ENCODE results near the gene PRR23E. TPM values are rescaled to one million over a fixed set of nuclear protein-coding genes. Genes with fewer than 3 reads are reported as not detected.

The PRR23E gene
- total and polyA plus RNA-seq, 2 experiments from 2014 or later, result not detected

DNA sequence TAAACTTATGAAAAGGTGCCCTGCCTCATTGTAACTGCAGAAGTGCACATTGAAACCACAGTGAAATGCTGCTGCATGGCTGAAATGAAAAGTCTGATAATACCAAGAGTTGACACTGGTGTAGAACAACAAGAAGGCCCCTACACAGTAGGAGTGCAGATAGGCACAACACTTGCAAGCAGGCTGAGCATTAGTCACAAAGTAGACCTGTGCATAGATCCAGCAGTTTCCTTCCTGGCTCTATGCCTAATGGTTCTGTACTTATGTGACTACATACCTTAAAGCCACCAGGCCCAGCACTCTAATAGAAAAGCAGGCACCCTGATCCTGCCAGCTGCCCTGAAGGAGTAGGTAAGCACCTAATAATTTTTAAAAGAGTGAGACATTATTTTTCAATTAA, 41.8 kb downstream of the PRR23E start:
- Histone ChIP-seq H2AFZ (no peak overlapping the region), H3K4me1 (ENCODE audit: insufficient read depth) (no peaks in the 10 kb centered on the region), H3K27ac (ENCODE audit: low read depth) (no peak overlapping the region), H3F3A (replicated peaks; ENCODE audit: low read depth) (no peaks in the 10 kb centered on the region), H3K9me2 (ENCODE audit: insufficient read depth) (no peaks in the 10 kb centered on the region), H3K36me3 (ENCODE audit: insufficient read depth) (no peaks in the 10 kb centered on the region), H4K20me1 (replicated peaks; ENCODE audit: insufficient read depth) (no peaks in the 10 kb centered on the region), H3K4me2 (no peak overlapping the region), H3K27me3 (ENCODE audit: insufficient read depth) (no peaks in the 10 kb centered on the region), H3K79me2 (replicated peaks; ENCODE audit: insufficient read depth) (no peaks in the 10 kb centered on the region), H3K4me3 (no peak overlapping the region)
- Mint-ChIP-seq H3K36me3 (ENCODE audit: low read depth) (0 out of 3 replicates have a peak, but pooled peaks cover under 1% of the 10 kb centered on the region), H3K4me1 (no peaks in the 10 kb centered on the region), H3K9me3 (peaks cover 18% of the 10 kb centered on the region), H3K4me3 (no peak overlapping the region), H3K27ac (no peak overlapping the region), H3K27me3 (ENCODE audit: insufficient read depth, low read depth, poor library complexity) (peaks cover 5% of the 10 kb centered on the region)
- no peak for ATAC-seq
- no peak for DNase-seq (ENCODE audit: low spot score)
- TF ChIP-seq, protein P1, sequence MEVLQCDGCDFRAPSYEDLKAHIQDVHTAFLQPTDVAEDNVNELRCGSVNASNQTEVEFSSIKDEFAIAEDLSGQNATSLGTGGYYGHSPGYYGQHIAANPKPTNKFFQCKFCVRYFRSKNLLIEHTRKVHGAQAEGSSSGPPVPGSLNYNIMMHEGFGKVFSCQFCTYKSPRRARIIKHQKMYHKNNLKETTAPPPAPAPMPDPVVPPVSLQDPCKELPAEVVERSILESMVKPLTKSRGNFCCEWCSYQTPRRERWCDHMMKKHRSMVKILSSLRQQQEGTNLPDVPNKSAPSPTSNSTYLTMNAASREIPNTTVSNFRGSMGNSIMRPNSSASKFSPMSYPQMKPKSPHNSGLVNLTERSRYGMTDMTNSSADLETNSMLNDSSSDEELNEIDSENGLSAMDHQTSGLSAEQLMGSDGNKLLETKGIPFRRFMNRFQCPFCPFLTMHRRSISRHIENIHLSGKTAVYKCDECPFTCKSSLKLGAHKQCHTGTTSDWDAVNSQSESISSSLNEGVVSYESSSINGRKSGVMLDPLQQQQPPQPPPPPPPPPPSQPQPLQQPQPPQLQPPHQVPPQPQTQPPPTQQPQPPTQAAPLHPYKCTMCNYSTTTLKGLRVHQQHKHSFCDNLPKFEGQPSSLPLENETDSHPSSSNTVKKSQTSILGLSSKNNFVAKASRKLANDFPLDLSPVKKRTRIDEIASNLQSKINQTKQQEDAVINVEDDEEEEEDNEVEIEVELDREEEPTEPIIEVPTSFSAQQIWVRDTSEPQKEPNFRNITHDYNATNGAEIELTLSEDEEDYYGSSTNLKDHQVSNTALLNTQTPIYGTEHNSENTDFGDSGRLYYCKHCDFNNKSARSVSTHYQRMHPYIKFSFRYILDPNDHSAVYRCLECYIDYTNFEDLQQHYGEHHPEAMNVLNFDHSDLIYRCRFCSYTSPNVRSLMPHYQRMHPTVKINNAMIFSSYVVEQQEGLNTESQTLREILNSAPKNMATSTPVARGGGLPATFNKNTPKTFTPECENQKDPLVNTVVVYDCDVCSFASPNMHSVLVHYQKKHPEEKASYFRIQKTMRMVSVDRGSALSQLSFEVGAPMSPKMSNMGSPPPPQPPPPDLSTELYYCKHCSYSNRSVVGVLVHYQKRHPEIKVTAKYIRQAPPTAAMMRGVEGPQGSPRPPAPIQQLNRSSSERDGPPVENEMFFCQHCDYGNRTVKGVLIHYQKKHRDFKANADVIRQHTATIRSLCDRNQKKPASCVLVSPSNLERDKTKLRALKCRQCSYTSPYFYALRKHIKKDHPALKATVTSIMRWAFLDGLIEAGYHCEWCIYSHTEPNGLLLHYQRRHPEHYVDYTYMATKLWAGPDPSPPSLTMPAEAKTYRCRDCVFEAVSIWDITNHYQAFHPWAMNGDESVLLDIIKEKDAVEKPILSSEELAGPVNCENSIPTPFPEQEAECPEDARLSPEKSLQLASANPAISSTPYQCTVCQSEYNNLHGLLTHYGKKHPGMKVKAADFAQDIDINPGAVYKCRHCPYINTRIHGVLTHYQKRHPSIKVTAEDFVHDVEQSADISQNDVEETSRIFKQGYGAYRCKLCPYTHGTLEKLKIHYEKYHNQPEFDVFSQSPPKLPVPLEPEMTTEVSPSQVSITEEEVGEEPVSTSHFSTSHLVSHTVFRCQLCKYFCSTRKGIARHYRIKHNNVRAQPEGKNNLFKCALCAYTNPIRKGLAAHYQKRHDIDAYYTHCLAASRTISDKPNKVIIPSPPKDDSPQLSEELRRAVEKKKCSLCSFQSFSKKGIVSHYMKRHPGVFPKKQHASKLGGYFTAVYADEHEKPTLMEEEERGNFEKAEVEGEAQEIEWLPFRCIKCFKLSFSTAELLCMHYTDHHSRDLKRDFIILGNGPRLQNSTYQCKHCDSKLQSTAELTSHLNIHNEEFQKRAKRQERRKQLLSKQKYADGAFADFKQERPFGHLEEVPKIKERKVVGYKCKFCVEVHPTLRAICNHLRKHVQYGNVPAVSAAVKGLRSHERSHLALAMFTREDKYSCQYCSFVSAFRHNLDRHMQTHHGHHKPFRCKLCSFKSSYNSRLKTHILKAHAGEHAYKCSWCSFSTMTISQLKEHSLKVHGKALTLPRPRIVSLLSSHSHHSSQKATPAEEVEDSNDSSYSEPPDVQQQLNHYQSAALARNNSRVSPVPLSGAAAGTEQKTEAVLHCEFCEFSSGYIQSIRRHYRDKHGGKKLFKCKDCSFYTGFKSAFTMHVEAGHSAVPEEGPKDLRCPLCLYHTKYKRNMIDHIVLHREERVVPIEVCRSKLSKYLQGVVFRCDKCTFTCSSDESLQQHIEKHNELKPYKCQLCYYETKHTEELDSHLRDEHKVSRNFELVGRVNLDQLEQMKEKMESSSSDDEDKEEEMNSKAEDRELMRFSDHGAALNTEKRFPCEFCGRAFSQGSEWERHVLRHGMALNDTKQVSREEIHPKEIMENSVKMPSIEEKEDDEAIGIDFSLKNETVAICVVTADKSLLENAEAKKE (CRISPR knock-in tag; IDR thresholded peaks at IDR 0.05), result no peak
- no peak for TF ChIP-seq STAT1 (IDR thresholded peaks at IDR 0.05; ENCODE audit: unreplicated experiment)
- no peak for TF ChIP-seq POLR2AphosphoS5 (IDR thresholded peaks at IDR 0.05; ENCODE audit: low read depth)

DNA sequence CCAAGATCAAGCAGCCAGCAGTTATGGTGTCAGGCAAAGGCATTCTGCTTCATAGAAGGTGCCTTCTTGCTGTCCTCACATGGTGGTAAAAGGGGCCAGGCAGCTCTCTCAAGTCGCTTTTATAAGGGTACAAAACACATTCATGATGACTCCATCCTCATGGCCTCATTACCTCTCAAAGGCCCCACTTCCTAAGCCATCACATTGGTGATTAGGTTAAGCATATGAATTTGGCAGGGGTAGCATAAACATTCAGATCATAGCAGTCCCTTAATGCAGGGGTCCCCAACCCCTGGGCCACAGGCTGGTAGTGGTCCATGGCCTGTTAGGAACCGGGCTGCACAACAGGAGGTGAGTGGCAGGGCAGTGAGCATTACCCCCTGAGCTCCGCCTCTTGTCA, 42.8 kb downstream of the PRR23E start:
- no peak overlapping the region for H3K27ac ChIP-seq (ENCODE audit: low read depth)
- Mint-ChIP-seq H3K36me3 (ENCODE audit: low read depth) (no peaks in the 10 kb centered on the region), H3K27ac (no peak overlapping the region), H3K9me3 (peaks cover 15% of the 10 kb centered on the region), H3K27me3 (ENCODE audit: insufficient read depth, low read depth, poor library complexity) (peaks cover 5% of the 10 kb centered on the region), H3K4me3 (no peak overlapping the region), H3K4me1 (no peaks in the 10 kb centered on the region)
- H3K4me1 ChIP-seq (ENCODE audit: insufficient read depth), result no peaks in the 10 kb centered on the region
- ATAC-seq (no peak), DNase-seq (ENCODE audit: low spot score) (no peak)
- no peaks in the 10 kb centered on the region for H3K36me3 ChIP-seq (ENCODE audit: insufficient read depth)
- H3K79me2 ChIP-seq (replicated peaks; ENCODE audit: insufficient read depth), result no peaks in the 10 kb centered on the region
- H3F3A ChIP-seq (replicated peaks; ENCODE audit: low read depth), result no peaks in the 10 kb centered on the region
- H3K4me2 ChIP-seq, result no peak overlapping the region
- no peaks in the 10 kb centered on the region for H3K27me3 ChIP-seq (ENCODE audit: insufficient read depth)
- H3K4me3 ChIP-seq, result no peak overlapping the region
- H3K9me2 ChIP-seq (ENCODE audit: insufficient read depth), result no peaks in the 10 kb centered on the region
- no peak overlapping the region for H2AFZ ChIP-seq
- no peaks in the 10 kb centered on the region for H4K20me1 ChIP-seq (replicated peaks; ENCODE audit: insufficient read depth)
- TF ChIP-seq, protein P2, sequence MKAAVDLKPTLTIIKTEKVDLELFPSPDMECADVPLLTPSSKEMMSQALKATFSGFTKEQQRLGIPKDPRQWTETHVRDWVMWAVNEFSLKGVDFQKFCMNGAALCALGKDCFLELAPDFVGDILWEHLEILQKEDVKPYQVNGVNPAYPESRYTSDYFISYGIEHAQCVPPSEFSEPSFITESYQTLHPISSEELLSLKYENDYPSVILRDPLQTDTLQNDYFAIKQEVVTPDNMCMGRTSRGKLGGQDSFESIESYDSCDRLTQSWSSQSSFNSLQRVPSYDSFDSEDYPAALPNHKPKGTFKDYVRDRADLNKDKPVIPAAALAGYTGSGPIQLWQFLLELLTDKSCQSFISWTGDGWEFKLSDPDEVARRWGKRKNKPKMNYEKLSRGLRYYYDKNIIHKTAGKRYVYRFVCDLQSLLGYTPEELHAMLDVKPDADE (IDR thresholded peaks at IDR 0.05), result no peak
- no peak for TF ChIP-seq ZNF114 (CRISPR knock-in tag; IDR thresholded peaks at IDR 0.05)
- TF ChIP-seq ZNF331 (CRISPR knock-in tag; IDR thresholded peaks at IDR 0.05; ENCODE audit: low read depth), result no peak
- TF ChIP-seq, protein P3, sequence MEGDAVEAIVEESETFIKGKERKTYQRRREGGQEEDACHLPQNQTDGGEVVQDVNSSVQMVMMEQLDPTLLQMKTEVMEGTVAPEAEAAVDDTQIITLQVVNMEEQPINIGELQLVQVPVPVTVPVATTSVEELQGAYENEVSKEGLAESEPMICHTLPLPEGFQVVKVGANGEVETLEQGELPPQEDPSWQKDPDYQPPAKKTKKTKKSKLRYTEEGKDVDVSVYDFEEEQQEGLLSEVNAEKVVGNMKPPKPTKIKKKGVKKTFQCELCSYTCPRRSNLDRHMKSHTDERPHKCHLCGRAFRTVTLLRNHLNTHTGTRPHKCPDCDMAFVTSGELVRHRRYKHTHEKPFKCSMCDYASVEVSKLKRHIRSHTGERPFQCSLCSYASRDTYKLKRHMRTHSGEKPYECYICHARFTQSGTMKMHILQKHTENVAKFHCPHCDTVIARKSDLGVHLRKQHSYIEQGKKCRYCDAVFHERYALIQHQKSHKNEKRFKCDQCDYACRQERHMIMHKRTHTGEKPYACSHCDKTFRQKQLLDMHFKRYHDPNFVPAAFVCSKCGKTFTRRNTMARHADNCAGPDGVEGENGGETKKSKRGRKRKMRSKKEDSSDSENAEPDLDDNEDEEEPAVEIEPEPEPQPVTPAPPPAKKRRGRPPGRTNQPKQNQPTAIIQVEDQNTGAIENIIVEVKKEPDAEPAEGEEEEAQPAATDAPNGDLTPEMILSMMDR (conservative IDR thresholded peaks at IDR 0.05; ENCODE audit: low read depth in 2 of 2), result no peak
- TF ChIP-seq CREB1 (CRISPR knock-in tag; IDR thresholded peaks at IDR 0.05; ENCODE audit: low read depth), result no peak
- no peak for TF ChIP-seq STAT1 (IDR thresholded peaks at IDR 0.05; ENCODE audit: unreplicated experiment)
- no peak for TF ChIP-seq EZH2phosphoT487 (IDR thresholded peaks at IDR 0.05; ENCODE audit: unreplicated experiment)

Data from GM23338 (cell line).